Purkinje cell (primary cell): ENCODE results near the gene CCT8L2. TPM values are rescaled to one million over a fixed set of nuclear protein-coding genes. Genes with fewer than 3 reads are reported as not detected.

Experiments used
- polyA plus RNA-seq: library from polyadenylated mRNA; unstranded; fragments of >200 nt; fragmentation: Nextera tagmentation; gene quantifications from 2 replicates; pipeline ENCODE4 v1.2.1, GENCODE V29; 2014

CCT8L2 gene
- not detected in 2 replicates for polyA plus RNA-seq

GRCh38 chr22:16592710-16593109 is at the start of gene CCT8L2:
CCT8L2 (minus strand) TSS chr22:16592810; CDS start chr22:16592550, 260 bp downstream.

Other genes with a start within 250 kb of the CCT8L2 start
- gene XKR3, start 232.6 kb upstream of the CCT8L2 start, polyA plus RNA-seq, result not detected in 2 replicates